ENCODE measurements around the gene ZC3H7A.

DNA sequence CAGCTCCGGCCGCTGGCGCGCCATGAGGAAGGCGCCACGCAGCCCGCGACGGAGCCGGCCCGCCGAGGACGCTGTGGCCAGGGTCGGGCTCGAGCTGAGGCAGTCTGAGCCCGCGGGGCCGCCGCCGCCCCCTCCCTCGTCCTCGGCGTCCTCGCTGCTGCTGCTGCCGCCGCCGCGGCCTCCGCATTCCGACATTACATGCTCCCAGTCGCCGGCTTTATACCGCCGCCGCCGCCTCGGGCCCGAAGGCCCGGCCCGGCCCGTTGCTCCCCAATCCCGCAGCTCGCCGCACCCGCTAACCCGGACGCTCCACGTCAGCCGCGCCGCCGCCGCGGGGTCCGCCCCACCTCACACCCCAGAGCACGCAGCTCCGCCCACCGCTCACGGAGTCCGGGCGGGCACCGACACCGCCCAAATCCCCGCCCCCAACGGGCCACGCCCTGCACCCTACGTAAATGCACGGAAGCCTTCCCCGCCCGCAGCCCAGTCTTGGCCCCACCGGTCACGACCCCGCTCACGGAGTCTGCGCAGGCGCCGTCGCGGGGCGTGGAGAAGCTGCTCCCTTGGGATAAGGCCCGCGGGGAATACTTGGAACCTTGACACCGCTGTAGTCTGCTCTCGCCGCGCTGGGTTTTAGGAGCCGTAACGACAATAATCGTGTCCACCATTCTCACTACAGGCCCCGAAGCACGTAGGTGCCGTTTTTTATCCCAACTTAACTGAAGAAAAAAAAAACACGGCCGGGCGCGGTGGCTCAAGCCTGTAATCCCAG is 54.3 kb downstream of the ZC3H7A start, which contains the start of gene TXNDC11:
- TF ChIP-seq, protein P1, sequence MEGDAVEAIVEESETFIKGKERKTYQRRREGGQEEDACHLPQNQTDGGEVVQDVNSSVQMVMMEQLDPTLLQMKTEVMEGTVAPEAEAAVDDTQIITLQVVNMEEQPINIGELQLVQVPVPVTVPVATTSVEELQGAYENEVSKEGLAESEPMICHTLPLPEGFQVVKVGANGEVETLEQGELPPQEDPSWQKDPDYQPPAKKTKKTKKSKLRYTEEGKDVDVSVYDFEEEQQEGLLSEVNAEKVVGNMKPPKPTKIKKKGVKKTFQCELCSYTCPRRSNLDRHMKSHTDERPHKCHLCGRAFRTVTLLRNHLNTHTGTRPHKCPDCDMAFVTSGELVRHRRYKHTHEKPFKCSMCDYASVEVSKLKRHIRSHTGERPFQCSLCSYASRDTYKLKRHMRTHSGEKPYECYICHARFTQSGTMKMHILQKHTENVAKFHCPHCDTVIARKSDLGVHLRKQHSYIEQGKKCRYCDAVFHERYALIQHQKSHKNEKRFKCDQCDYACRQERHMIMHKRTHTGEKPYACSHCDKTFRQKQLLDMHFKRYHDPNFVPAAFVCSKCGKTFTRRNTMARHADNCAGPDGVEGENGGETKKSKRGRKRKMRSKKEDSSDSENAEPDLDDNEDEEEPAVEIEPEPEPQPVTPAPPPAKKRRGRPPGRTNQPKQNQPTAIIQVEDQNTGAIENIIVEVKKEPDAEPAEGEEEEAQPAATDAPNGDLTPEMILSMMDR (IDR thresholded peaks at IDR 0.05) = no peak
- TF ChIP-seq POLR2AphosphoS5 (IDR thresholded peaks at IDR 0.05) = peak; percentile 69 to 94 (median 90)

All from sigmoid colon (tissue), 4 donors.